GM04503 (cell line): Measurements from ENCODE around the gene SLC25A22.

Experiments
- DNase-seq: peaks from one replicate; pipeline ENCODE4 v3.0.0-alpha.2; 2012; ENCODE audit warnings: low read depth

The SLC25A22 gene

DNA sequence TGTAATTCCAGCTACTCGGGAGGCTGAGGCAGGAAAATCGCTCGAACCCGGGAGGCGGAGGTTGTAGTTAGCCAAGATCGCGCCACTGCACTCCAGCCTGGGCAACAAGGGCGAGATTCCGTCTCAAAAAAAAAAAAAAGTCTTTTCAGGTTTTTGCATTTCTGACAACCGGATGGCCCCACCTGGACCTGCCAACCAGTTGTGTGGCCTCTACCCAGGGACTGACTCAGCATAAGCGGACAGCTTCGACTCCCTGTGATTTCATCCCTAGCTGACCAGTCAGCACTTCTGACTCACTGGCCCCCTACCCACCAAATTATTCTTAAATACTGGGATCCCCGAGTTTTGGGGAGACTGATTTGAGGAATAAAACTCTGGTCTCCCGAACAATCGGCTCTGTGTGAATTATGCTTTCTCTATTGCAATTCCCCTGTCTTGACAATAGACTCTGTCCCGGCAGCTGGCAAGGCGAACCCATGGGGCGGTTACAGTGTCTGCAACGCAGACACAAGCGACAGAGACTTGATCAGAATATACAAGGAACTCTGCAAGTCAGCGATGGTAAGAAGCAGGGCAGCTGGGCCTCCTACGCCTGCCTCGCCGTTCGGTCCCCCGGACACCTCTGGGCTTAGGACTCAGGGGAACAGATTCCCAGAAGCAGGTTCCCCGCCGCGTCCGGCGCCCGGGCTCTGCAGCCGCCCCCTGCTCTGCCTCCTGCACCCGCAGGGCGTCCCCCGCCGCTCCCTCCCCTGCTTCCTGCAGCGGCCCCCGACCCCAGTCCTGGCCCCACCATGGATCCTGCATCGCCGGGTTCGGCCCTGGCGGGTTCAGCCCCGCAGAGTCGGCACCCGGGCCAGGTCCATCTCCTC lies 51.6 kb downstream of the SLC25A22 start:
- DNase-seq = no peak

DNA sequence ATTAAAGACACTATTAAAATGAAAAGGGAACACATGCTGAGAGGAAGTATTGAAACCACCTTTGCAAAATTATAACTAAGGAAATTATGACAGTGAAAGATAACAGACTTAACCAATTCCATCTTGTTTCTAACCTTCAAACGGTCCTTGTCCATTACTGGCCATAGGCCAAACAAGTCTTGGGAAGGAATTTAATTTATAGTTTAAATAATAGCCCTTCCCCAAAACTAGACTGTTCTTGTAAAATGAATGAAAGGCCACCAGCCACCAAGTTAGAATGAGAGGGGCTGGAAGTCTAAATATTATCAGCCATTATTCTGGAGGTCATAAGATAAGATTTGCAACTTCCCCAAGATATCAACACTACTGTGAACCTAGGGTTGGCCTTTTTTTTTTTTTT lies 52.7 kb downstream of the SLC25A22 start:
- no peak for DNase-seq

DNA sequence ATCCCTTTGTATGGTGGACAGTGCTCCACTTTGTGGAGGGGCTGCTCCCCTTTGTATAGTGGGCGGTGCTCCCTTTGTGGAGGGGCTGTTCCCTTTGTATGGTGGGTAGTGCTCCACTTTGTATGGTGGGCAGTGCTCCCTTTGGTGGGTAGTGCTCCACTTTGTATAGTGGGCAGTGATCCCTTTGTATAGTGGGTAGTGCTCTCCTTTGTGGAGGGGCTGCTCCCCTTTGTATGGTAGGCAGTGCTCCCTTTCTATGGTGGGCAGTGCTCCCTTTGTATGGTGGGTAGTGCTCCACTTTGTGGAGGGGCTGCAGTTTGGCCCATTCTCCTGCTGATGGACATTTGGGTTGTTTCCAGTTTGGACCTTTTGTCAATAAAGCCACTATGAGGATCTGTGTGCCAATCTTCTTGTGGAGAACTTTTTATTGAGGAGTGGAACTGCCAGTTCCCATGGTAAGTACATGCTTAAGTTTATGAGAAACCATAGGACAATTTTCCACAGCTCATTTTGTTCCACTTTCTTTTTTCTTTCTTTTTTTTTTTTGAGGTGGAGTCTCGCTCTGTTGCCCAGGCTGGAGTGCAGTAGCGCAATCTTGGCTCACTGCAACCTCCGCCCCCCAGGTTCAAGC lies 55.4 kb downstream of the SLC25A22 start:
- DNase-seq = no peak

DNA sequence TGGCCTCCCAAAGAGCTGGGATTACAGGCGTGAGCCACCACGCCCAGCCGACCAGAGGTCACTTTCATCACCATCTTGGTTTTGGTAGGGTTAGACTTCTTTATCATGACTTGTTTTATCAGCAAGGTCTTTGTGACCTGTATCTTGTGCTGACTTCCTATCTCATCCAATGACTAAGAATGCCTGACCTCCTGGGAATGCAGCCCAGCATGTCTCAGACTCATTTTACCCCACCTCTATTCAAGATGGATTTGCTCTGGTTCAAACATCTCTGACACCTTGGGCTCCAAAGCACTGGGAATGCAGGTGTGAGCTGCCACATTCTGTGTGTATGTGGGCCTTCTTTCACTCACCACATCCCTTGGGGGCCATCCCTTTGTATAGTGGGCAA lies 55.9 kb downstream of the SLC25A22 start:
- DNase-seq = no peak
